ENCODE measurements around the gene TRIM15.

Gene TRIM15

GRCh38 chr6:30195951-30196350, 32.6 kb downstream of the TRIM15 start:
- DNase-seq (ENCODE audit: low read depth): no peak
- no peak overlapping the region for H3K4me3 ChIP-seq (ENCODE audit: low read depth, low read length)
- TF ChIP-seq CTCF (IDR thresholded peaks at IDR 0.05; ENCODE audit: low read depth, low read length, missing control alignments): no peak
- in situ Hi-C loops (cut with HindIII; ENCODE audit: low sequenced_read_pairs): no loop called here

- TF ChIP-seq CTCF (IDR thresholded peaks at IDR 0.05; ENCODE audit: low read depth, low read length, missing control alignments): no peak
- in situ Hi-C loops (cut with HindIII; ENCODE audit: low sequenced_read_pairs): no loop called here
- DNase-seq (ENCODE audit: low read depth): no peak
- no peak overlapping the region for H3K4me3 ChIP-seq (ENCODE audit: low read depth, low read length)
Measured at GRCh38 chr6:30196376-30196775, 33.0 kb downstream of the TRIM15 start.

- TF ChIP-seq CTCF (IDR thresholded peaks at IDR 0.05; ENCODE audit: low read depth, low read length, missing control alignments): no peak
- in situ Hi-C loops (cut with HindIII; ENCODE audit: low sequenced_read_pairs): no loop called here
- H3K4me3 ChIP-seq (ENCODE audit: low read depth, low read length): no peak overlapping the region
- no peak for DNase-seq (ENCODE audit: low read depth)
Measured at GRCh38 chr6:30198166-30199084, 35.1 kb downstream of the TRIM15 start.

GRCh38 chr6:30200551-30201281, 37.4 kb downstream of the TRIM15 start:
- in situ Hi-C loops (cut with HindIII; ENCODE audit: low sequenced_read_pairs): no loop called here
- TF ChIP-seq CTCF (IDR thresholded peaks at IDR 0.05; ENCODE audit: low read depth, low read length, missing control alignments): no peak
- DNase-seq (ENCODE audit: low read depth): no peak
- H3K4me3 ChIP-seq (ENCODE audit: low read depth, low read length): no peak overlapping the region

- no peak overlapping the region for H3K4me3 ChIP-seq (ENCODE audit: low read depth, low read length)
- no peak for TF ChIP-seq CTCF (IDR thresholded peaks at IDR 0.05; ENCODE audit: low read depth, low read length, missing control alignments)
- in situ Hi-C loops (cut with HindIII; ENCODE audit: low sequenced_read_pairs): no loop called here
- DNase-seq (ENCODE audit: low read depth): no peak
Measured at GRCh38 chr6:30202366-30202765, 39.0 kb downstream of the TRIM15 start.

GRCh38 chr6:30204116-30204515, 40.8 kb downstream of the TRIM15 start:
- in situ Hi-C loops (cut with HindIII; ENCODE audit: low sequenced_read_pairs): no loop called here
- no peak for TF ChIP-seq CTCF (IDR thresholded peaks at IDR 0.05; ENCODE audit: low read depth, low read length, missing control alignments)
- DNase-seq (ENCODE audit: low read depth): no peak

More at GRCh38 chr6:30204116-30204515, 40.8 kb downstream of the TRIM15 start:
- no peak overlapping the region for H3K4me3 ChIP-seq (ENCODE audit: low read depth, low read length)

Data from astrocyte of the cerebellum (primary cell).